ENCODE measurements around the gene RNU6-1.

RNU6-1 gene

DNA sequence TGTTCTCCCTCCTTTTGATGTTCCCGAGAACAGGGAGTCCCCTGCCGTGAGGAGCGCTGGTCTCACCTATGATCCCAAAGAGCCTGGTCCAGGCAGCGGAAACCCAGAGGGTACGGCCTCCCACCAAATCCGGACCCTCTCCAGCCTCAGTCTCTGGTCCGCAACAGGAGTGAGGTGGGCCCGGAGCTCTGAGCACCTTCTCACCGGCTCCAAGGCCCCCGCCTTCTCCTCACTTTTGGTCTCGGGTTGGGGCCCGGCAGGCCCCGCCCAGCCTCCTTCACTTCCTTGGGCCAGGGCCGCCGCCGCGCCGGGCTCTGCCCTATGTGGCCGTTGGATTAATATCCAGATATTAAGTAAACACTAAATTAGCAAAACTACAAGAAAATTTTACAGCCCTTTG, 20.2 kb downstream of the RNU6-1 start:
- H3K36me3 ChIP-seq (ENCODE audit: insufficient read depth, low read length), result no peaks in the 10 kb centered on the region
- no peak overlapping the region for H3K4me3 ChIP-seq (ENCODE audit: low read depth, low read length)

DNA sequence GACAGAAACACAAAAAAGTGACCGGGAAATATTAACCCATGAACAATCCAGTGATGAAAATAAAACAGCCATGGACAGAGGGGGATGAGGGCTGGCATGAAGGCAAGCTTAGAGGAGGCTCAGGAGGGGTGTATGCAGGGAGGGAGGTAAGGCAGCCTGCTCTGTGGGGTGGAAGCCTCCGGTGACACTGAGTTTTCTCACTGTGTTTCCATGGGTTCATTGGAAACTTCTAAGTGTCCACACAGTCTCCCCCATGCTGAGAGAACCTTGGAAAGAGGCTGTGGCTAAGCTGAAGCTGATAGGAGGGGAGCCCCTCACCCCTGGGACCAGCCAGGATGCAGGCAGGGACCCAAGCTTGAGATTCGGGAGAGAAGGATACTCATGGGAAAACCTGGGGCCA, 21.4 kb downstream of the RNU6-1 start:
- no peak overlapping the region for H2AFZ ChIP-seq (ENCODE audit: low read length, unreplicated experiment)
- peaks cover 71% of the 10 kb centered on the region for H3K27me3 ChIP-seq (ENCODE audit: insufficient read depth, low read length)
- H3K79me2 ChIP-seq (ENCODE audit: control insufficient read depth, insufficient read depth, low read length, unreplicated experiment), result no peaks in the 10 kb centered on the region
- no peak overlapping the region for H3K27ac ChIP-seq (ENCODE audit: low read depth, low read length)
- H3K36me3 ChIP-seq (ENCODE audit: insufficient read depth, low read length), result no peaks in the 10 kb centered on the region
- no peaks in the 10 kb centered on the region for H3K4me1 ChIP-seq (ENCODE audit: control insufficient read depth, insufficient read depth, low read length, unreplicated experiment)
- H3K4me3 ChIP-seq (ENCODE audit: low read depth, low read length), result no peak overlapping the region

More for the DNA sequence above, 20.2 kb downstream of the RNU6-1 start:
- H2AFZ ChIP-seq (ENCODE audit: low read length, unreplicated experiment), result no peak overlapping the region
- no peaks in the 10 kb centered on the region for H3K4me1 ChIP-seq (ENCODE audit: control insufficient read depth, insufficient read depth, low read length, unreplicated experiment)
- H3K79me2 ChIP-seq (ENCODE audit: control insufficient read depth, insufficient read depth, low read length, unreplicated experiment), result no peaks in the 10 kb centered on the region
- H3K27me3 ChIP-seq (ENCODE audit: insufficient read depth, low read length), result peaks cover 82% of the 10 kb centered on the region
- H3K27ac ChIP-seq (ENCODE audit: low read depth, low read length), result no peak overlapping the region

DNA sequence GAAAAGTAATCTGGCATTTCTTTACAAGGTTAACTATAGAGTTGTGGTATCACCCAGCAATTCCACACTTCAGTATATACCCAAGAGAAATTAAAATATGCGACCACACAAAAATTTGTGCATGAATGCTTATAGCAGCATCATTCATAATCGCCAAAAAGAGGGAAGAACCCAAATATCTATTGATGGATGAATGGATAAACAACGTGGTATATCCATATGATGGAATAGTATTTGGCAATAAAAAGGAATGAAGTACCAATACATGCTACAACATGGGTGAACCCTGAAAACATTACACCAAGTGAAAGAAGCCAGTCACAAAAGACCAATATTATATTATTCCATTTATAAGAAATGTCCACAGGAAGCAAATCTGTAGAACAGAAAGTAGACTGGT, 23.2 kb downstream of the RNU6-1 start:
- no peak overlapping the region for H3K27ac ChIP-seq (ENCODE audit: low read depth, low read length)
- H2AFZ ChIP-seq (ENCODE audit: low read length, unreplicated experiment), result no peak overlapping the region
- no peaks in the 10 kb centered on the region for H3K79me2 ChIP-seq (ENCODE audit: control insufficient read depth, insufficient read depth, low read length, unreplicated experiment)
- no peak overlapping the region for H3K4me3 ChIP-seq (ENCODE audit: low read depth, low read length)
- H3K36me3 ChIP-seq (ENCODE audit: insufficient read depth, low read length), result no peaks in the 10 kb centered on the region
- H3K27me3 ChIP-seq (ENCODE audit: insufficient read depth, low read length), result peaks cover 53% of the 10 kb centered on the region
- no peaks in the 10 kb centered on the region for H3K4me1 ChIP-seq (ENCODE audit: control insufficient read depth, insufficient read depth, low read length, unreplicated experiment)

DNA sequence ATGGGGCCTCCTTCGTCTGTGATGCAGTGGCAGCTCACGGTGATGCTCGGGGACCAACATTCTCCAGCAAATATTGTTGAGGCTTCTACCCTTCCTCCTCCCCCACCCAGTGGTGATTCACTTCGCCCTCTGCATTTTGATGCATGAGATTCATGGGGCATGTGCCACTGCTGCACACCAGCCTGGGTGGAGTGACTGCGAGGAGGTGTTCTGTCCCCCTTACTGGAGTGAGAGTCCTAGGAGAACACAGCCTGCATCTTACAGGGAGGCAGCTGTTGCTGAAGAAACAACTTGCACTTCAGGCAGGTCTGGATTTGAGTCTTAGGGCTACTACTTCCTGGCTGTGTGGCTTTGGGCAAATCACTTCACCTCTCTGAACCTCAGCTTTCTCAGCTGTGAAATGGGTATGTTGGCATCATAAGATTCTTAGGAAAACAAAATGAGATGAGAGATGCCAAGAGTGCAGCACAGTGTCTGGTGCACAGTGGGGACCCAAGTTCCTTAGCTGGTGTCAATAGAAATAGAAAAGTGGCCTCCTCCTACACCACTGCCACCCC, 24.7 kb downstream of the RNU6-1 start:
- Histone ChIP-seq H3K4me3 (ENCODE audit: low read depth, low read length) (no peak overlapping the region), H3K79me2 (ENCODE audit: control insufficient read depth, insufficient read depth, low read length, unreplicated experiment) (no peaks in the 10 kb centered on the region), H2AFZ (ENCODE audit: low read length, unreplicated experiment) (no peak overlapping the region), H3K36me3 (ENCODE audit: insufficient read depth, low read length) (no peaks in the 10 kb centered on the region), H3K4me1 (ENCODE audit: control insufficient read depth, insufficient read depth, low read length, unreplicated experiment) (no peaks in the 10 kb centered on the region), H3K27ac (ENCODE audit: low read depth, low read length) (no peak overlapping the region), H3K27me3 (ENCODE audit: insufficient read depth, low read length) (peaks cover 37% of the 10 kb centered on the region)

DNA sequence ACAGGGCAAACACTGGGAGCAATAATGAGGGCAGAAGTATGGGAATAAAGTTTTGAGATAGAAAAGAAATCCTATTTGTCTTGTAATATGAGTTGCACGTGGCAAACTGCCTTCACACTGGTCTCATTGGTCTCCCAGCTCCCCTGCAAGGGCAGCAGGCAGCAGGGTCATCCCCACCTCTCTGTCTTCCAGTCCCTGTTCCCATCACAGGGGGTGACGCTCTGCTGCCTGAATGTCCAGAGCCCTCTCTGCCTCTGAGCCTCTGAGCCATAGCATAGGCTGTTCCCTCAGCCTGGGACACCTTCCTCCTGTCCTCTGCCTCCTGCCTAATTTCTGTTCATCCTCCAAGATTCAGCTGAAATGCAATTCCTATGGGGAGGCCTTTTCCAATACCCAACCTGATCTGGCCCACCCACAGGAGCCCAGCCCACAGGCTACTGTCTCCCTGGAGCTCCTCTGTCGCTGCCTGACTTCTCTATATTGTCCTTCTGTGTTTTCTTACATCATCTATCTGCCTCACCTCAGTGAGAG, 26.7 kb downstream of the RNU6-1 start:
- no peak overlapping the region for H3K27ac ChIP-seq (ENCODE audit: low read depth, low read length)
- H3K79me2 ChIP-seq (ENCODE audit: control insufficient read depth, insufficient read depth, low read length, unreplicated experiment), result no peaks in the 10 kb centered on the region
- H2AFZ ChIP-seq (ENCODE audit: low read length, unreplicated experiment), result no peak overlapping the region
- H3K4me1 ChIP-seq (ENCODE audit: control insufficient read depth, insufficient read depth, low read length, unreplicated experiment), result no peaks in the 10 kb centered on the region
- no peaks in the 10 kb centered on the region for H3K36me3 ChIP-seq (ENCODE audit: insufficient read depth, low read length)
- peaks cover 19% of the 10 kb centered on the region for H3K27me3 ChIP-seq (ENCODE audit: insufficient read depth, low read length)
- no peak overlapping the region for H3K4me3 ChIP-seq (ENCODE audit: low read depth, low read length)

DNA sequence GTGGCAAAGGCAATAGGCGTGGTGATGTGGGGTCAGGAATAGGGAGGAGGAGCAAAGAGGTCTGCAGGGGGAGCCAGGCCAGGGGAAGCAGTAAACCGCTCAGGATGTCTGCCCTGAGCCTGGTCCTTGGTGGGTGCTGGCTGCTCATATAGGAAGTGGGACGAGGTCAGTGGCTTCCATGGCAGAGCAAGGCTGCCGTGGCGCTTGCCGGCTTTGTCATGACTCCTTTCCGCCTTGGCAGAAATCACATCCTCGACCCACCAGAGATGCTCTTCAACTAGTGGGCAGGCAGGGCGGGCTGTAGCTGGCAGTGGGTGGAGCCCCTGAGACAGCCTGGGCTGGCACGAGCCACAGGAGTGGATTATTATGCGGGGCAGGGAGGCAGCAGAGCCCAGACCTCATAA, 27.6 kb downstream of the RNU6-1 start:
- no peak overlapping the region for H3K27ac ChIP-seq (ENCODE audit: low read depth, low read length)
- no peaks in the 10 kb centered on the region for H3K79me2 ChIP-seq (ENCODE audit: control insufficient read depth, insufficient read depth, low read length, unreplicated experiment)
- no peak overlapping the region for H3K4me3 ChIP-seq (ENCODE audit: low read depth, low read length)
- H3K27me3 ChIP-seq (ENCODE audit: insufficient read depth, low read length), result peaks cover 13% of the 10 kb centered on the region
- no peaks in the 10 kb centered on the region for H3K4me1 ChIP-seq (ENCODE audit: control insufficient read depth, insufficient read depth, low read length, unreplicated experiment)
- no peak overlapping the region for H2AFZ ChIP-seq (ENCODE audit: low read length, unreplicated experiment)
- H3K36me3 ChIP-seq (ENCODE audit: insufficient read depth, low read length), result no peaks in the 10 kb centered on the region

DNA sequence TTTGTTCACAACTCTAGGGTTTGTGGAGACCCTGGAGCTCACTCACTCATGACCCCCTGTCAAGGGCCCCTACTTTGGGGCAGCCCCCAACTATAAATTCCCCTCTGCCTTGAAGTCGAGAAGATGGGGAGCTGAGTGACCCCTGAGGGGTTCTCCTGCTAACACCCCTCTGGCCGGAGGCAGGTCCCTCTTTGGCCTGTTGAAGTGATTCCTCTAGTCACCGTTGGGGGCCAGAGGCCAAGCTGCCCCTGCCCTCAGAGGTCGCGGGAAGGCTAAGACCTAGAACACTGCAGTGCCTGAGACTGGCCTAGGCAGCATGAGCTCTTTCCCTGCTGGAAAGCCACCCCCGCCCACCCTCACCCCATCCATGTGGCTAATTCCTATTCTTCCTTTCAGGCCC, 30.0 kb downstream of the RNU6-1 start:
- Histone ChIP-seq H3K36me3 (ENCODE audit: insufficient read depth, low read length) (no peaks in the 10 kb centered on the region), H3K4me1 (ENCODE audit: control insufficient read depth, insufficient read depth, low read length, unreplicated experiment) (no peaks in the 10 kb centered on the region), H3K27ac (ENCODE audit: low read depth, low read length) (no peak overlapping the region), H3K4me3 (ENCODE audit: low read depth, low read length) (no peak overlapping the region), H2AFZ (ENCODE audit: low read length, unreplicated experiment) (no peak overlapping the region), H3K27me3 (ENCODE audit: insufficient read depth, low read length) (no peaks in the 10 kb centered on the region), H3K79me2 (ENCODE audit: control insufficient read depth, insufficient read depth, low read length, unreplicated experiment) (no peaks in the 10 kb centered on the region)

DNA sequence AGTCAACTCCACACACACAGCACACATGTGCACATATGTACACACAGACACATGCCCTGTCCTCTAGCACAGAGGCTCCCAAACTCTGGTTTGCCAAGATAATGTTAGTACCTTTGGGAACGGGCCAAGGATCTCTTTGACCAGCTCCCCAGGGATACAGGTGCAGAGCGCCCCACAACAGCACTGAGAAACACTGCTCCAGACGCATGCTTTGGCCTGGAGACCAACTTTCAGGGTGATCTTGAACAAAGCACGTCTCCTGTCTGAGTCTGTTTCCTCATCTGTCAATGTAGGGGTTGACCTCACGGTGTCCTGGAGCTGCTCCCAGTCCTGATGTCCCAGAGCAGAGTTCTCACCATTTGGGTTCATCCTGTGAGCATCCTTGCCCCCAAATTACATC, 30.4 kb downstream of the RNU6-1 start:
- Histone ChIP-seq H2AFZ (ENCODE audit: low read length, unreplicated experiment) (no peak overlapping the region), H3K27ac (ENCODE audit: low read depth, low read length) (no peak overlapping the region), H3K79me2 (ENCODE audit: control insufficient read depth, insufficient read depth, low read length, unreplicated experiment) (no peaks in the 10 kb centered on the region), H3K27me3 (ENCODE audit: insufficient read depth, low read length) (no peaks in the 10 kb centered on the region), H3K4me3 (ENCODE audit: low read depth, low read length) (no peak overlapping the region), H3K36me3 (ENCODE audit: insufficient read depth, low read length) (no peaks in the 10 kb centered on the region), H3K4me1 (ENCODE audit: control insufficient read depth, insufficient read depth, low read length, unreplicated experiment) (no peaks in the 10 kb centered on the region)

DNA sequence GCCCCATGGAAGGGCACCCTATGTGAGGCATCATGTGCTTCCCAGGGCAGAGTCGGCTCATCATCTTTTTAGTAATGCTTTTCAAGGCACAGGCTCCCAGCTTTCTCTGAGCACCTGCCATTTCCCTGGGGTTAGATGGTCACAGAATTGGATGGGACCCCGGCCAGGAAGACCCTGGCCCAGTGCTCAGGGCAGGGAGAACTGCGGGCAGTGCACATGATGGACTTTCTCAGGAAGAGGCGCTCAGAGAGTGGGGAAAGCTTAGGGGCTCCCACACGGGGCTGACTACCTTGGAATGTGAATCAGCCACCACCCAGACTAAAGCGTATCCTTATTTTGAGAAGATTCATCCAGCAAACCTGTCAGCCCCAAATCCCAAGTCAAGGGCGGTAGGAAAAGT, 31.0 kb downstream of the RNU6-1 start:
- no peaks in the 10 kb centered on the region for H3K36me3 ChIP-seq (ENCODE audit: insufficient read depth, low read length)
- no peak overlapping the region for H3K4me3 ChIP-seq (ENCODE audit: low read depth, low read length)
- no peaks in the 10 kb centered on the region for H3K79me2 ChIP-seq (ENCODE audit: control insufficient read depth, insufficient read depth, low read length, unreplicated experiment)
- H2AFZ ChIP-seq (ENCODE audit: low read length, unreplicated experiment), result no peak overlapping the region
- H3K27ac ChIP-seq (ENCODE audit: low read depth, low read length), result no peak overlapping the region
- H3K27me3 ChIP-seq (ENCODE audit: insufficient read depth, low read length), result no peaks in the 10 kb centered on the region
- H3K4me1 ChIP-seq (ENCODE audit: control insufficient read depth, insufficient read depth, low read length, unreplicated experiment), result no peaks in the 10 kb centered on the region

DNA sequence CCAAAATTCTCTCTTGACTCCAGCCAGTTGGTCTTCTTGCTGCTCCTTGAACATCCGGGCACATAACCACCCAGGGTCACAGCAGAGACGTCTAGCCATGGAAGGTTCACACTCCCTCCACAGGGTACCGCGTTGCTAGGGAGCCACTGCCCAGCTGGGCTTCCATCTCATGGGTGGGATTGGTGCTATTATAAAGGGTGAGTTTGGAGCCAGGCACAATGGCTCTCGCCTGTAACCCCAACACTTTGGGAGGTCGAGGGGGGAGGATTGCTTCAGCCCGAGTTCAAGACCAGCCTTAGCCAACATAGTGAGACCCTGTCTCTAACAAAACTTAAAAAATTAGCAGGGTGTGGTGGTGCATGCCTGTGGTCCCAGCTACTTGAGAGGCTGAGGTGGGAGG, 32.0 kb downstream of the RNU6-1 start:
- H3K27me3 ChIP-seq (ENCODE audit: insufficient read depth, low read length), result no peaks in the 10 kb centered on the region
- no peak overlapping the region for H2AFZ ChIP-seq (ENCODE audit: low read length, unreplicated experiment)
- no peak overlapping the region for H3K4me3 ChIP-seq (ENCODE audit: low read depth, low read length)
- H3K4me1 ChIP-seq (ENCODE audit: control insufficient read depth, insufficient read depth, low read length, unreplicated experiment), result no peaks in the 10 kb centered on the region
- H3K79me2 ChIP-seq (ENCODE audit: control insufficient read depth, insufficient read depth, low read length, unreplicated experiment), result no peaks in the 10 kb centered on the region
- H3K27ac ChIP-seq (ENCODE audit: low read depth, low read length), result no peak overlapping the region
- H3K36me3 ChIP-seq (ENCODE audit: insufficient read depth, low read length), result no peaks in the 10 kb centered on the region

DNA sequence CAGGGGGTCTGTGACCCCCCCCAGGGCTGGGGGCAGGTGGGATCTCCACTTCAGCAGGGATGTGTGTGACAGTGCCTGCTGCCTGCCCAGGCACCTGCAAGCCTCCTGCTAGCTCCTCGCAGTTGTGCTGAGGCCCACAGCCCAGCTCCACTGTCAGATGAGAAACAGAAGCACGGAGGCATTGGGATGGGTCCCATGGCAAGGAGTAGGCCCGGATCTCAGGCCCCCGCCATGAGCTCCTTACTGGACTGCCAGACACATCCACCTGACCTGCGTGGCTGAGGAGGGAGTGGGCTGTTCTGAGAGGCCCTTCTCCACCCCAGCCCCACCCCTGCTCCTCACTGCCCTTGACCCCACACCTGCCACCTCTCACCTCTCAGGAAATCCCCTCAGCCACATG, 32.7 kb downstream of the RNU6-1 start:
- Histone ChIP-seq H3K79me2 (ENCODE audit: control insufficient read depth, insufficient read depth, low read length, unreplicated experiment) (no peaks in the 10 kb centered on the region), H3K4me3 (ENCODE audit: low read depth, low read length) (no peak overlapping the region), H3K27me3 (ENCODE audit: insufficient read depth, low read length) (no peaks in the 10 kb centered on the region)

More for the DNA sequence above, 32.7 kb downstream of the RNU6-1 start:
- H3K27ac ChIP-seq (ENCODE audit: low read depth, low read length), result no peak overlapping the region
- H3K4me1 ChIP-seq (ENCODE audit: control insufficient read depth, insufficient read depth, low read length, unreplicated experiment), result no peaks in the 10 kb centered on the region
- H2AFZ ChIP-seq (ENCODE audit: low read length, unreplicated experiment), result no peak overlapping the region
- H3K36me3 ChIP-seq (ENCODE audit: insufficient read depth, low read length), result no peaks in the 10 kb centered on the region

Measured in ACC112 (cell line).